Medulla oblongata (tissue), 1 donor: Measurements from ENCODE around the gene KRTDAP.
A peak's percentile ranks its signal among the peaks of the same experiment; 100 is the strongest.
"Not testable (repeated sequence)": the region's sequence is repeated elsewhere in the genome, so short reads cannot be mapped to it uniquely, and the experiment has no call there.

Experiments
- DNase-seq: peaks from one replicate; pipeline ENCODE4 v3.0.0-alpha.2; 2015; ENCODE audit errors: extremely low spot score

Gene KRTDAP

DNA sequence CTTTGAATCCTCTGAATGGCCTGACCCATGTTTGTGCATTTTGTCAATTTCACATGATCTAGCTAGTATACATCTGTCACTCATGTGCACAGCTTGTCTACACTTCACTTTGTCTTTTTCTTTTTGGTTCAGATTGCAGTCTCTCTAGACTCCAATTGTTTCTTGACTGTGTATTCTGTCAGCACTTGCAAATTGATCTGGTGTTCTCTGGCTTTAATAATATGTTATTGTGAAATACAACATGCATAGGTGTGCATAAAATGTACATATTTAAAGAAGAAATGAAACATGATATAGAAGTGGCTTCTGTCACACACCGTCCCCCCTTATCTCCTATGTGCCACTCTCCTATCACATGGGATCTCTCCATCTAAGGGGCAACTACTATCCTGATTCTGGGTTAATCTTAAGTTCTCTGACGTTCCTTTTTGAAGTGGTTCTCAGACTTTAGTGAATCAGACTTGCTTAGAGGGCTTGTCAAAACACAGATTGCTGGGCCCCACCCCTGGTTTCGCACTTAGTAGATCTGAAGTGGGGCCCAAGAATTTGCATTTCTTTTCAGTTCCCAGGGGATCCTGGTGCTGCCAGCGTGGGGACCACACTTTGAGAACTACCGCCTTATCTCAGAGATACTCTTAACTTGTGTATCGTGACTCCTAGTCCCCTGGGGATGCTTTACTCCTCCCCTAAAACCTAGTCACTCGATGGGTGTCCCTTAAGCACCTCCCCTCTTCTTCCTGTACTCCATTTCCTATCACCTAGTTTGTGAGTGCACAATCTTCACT lies 5.8 kb downstream of the KRTDAP start:
- no peak for DNase-seq

DNA sequence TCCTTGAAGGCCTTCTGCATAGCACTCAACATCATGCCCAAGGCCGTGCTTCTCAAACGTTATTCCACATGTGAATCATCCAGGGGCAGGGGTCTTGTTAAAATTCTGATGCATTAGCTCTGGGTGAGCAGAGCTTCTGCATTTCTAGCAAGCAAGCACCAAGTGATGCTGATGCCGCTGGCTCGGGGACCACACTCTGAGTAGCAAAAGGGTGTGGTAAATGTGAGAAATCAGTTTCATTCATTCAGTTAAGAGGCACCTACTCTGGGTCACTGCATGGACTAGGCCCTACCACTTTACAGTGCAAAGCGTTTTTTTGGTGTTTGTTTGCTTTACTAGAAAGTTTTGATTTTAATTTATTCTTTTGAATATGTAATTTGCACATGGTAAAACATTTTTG lies 7.2 kb downstream of the KRTDAP start:
- no peak for DNase-seq

DNA sequence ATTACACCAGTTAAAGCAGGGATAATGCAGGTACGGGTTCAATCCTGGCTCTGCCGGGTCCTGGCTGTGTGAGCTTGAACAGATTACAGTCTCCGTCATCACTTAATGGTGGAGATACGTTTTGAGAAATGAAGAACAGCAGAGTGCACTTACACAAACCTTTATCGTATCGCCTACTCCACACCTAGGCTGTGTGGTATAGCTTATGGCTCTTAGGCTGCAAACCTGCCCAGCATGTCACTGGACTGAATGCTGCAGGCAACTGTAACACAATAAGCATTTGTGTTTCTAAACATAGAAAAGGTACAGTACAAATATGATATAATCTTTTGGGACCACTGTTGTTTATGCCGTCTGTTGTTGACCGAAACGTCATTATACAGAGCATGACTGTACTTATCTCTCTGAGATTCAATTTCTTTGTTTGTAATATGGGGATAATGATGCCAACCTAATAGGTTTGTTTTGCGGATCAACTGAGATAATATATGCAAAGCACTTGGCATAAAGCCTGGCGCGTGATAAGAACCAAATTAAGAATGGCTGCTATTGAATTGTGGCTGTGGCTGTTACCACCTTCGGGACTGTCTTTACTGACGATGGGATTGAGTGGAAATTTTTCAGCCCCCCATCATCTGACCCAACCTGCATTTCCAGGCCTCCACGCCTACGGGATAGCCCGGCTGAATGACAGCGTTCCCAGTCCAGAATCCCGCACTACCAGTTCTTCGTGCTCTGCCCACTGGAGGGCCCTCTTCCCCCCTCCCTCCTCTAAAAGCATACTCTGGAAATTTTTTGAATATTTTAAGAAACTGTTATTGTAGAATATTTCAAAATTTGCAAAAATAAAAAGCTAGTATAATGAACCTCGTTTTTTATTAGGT lies 11.2 kb downstream of the KRTDAP start:
- no peak for DNase-seq

DNA sequence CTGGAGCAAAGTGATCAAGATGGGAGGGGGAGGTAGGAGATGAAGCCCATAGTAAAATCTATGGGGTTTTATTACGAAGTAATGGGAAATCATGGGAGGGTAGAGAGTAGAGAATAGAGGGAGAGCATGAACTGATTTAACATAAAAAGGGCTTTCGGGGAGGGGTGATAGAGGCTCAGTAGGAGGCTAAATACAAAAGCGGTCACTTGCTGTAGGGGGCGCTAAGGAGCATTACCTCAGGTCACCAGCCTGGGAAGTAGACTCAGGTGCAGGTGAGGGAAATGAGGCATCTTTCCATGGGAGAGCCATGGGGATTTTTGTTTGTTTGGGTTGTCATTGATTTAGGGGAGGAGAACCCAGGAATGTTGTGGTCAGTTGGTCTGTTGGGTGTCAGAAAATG lies 14.1 kb downstream of the KRTDAP start:
- DNase-seq, result no peak

DNA sequence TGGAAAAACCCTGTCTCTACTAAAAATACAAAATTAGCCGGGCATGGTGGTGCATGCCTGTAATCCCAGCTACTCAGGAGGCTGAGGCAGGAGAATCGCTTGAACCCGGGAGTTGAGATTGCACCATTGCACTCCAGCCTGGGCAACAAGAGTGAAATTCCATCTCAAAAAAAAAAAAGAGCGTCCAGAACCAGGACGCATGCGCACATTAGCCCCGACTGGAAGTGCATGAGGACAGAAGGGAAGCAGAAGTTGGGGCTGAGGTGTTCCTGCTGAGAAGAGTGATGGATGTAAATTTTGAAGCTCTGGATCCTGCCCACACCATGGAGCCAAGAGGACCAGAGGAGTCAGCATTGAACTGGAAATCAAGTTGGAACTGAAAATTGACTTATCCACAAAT lies 15.7 kb downstream of the KRTDAP start:
- not testable (repeated sequence) for DNase-seq

DNA sequence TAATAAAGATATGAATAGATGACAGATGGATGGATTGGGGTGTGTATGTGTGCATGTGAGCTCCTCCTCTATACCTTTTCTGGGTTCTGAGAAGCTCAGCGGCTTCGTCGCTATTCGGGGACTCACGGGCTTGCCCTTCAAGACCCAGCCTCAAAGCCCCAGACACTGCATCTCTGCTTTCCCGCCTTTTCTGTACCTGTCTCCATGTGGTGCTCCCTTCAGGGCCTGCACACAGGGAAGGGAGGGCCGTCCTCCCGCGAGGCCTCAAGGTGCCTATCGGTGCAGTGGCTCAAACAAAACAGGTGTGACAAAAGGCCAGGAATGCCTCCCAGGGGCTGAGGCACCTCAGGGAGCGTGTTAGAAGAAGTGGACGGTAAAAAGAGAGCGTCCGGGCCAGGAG lies 16.2 kb downstream of the KRTDAP start:
- no peak for DNase-seq

DNA sequence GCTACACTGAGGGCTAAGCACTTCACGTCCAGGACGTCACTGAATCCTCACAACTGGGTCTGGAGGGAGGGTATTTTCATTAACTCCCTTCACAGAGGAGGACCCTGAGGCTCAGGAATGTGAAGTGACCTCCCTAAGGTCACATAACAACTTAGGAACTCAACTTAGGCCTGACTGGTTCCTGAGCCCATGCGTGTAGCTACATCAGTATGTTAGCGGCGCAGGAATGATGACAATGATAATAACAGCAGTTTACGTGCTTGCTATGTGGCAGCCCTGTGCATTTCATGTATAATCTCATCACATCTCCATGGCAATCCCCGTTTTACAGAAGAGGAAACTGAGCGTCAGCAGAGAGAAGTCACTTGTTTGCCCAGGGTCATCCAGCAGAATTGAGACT lies 18.3 kb downstream of the KRTDAP start:
- no peak for DNase-seq

DNA sequence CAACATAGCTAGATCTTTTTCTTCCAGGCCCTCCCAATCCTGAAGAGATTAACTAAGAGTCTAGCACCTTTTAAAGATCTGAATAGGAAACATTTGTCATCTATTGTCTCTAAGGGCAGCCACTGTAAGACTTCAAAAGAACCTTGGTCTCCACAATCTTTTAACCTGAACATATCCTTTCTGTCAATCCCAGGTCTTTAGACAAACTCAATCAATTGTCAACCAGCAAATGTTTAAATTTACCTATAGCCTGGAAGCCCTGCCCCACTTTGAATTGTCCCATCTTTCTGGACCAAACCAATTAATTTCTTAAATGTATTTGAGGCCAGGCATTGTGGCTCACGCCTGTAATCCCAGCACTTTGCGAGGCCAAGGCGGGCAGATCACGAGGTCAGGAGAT lies 19.2 kb downstream of the KRTDAP start:
- DNase-seq, result not testable (repeated sequence)

DNA sequence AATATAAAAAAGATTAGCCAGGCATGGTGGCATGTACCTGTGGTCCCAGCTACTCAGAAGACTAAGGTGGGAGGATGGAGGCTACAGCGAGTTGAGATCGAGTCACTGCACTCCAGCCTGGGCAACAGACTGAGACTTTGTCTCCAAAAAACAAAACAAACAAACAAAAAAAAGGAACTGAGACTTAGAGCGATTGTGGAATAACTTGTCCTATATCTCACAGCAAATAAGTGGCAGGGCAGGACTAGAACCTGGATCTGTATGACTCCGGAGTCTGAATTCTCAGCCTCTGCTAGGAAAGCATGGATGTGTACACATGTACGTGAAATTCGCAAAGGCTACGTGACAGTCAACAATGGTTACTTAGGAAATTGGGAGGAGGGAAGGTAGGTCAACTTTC lies 20.1 kb downstream of the KRTDAP start:
- no peak for DNase-seq

DNA sequence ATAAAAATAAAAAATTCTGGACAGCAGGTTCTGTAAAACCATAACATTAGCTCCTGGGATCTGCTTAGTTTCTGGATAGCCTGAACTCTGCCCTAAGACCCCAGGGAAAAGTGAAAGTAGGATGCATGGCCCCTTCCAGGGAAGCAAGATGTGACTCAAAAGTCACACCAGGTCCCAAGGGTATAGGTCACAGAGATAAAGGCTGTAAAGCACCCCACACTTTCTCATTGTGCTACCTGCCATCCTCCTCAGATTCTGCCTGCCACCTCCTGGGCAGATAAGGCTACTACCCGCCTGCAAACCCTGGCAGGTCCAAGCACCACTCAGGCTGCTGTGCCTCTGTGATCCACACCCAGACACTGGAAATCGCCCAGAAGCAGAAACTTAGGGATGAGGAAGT lies 21.6 kb downstream of the KRTDAP start:
- DNase-seq, result peak; percentile 36

DNA sequence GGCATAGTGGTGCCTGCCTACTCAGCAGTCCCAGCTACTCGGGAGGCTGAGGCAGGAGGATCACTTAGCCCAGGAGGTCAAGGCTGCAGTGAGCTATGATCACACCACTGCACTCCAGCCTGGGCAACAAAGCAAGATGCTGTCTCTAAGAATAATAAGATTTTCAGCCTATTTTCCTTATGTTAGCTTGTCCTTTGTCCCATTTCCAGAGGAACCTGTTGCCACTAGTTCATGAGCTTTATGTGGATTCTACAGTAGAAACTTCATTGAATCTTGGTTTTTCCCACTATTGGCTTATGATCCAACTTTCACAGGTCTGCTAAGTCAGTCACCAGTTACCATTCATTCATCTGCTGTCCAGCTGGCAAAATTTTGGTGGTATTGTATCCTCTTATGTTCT lies 24.0 kb downstream of the KRTDAP start:
- DNase-seq, result no peak

DNA sequence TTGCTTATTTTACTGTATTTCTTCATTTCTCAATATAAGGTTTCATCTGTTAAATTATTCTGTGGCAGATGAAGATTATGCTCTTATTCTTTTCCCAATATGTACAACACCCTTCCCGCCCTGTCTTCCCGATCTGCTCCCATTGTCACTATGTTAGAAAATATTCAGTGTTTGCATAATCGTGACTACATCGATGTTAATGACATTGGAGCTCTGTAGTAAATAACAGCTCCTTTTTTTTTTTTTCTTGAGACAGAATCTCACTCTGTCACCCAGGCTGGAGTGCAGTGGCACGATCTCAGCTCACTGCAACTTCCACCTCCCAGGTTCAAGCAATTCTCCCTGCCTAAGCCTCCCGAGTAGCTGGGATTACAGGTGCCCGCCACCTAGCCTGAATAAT lies 27.3 kb downstream of the KRTDAP start:
- not testable (repeated sequence) for DNase-seq

DNA sequence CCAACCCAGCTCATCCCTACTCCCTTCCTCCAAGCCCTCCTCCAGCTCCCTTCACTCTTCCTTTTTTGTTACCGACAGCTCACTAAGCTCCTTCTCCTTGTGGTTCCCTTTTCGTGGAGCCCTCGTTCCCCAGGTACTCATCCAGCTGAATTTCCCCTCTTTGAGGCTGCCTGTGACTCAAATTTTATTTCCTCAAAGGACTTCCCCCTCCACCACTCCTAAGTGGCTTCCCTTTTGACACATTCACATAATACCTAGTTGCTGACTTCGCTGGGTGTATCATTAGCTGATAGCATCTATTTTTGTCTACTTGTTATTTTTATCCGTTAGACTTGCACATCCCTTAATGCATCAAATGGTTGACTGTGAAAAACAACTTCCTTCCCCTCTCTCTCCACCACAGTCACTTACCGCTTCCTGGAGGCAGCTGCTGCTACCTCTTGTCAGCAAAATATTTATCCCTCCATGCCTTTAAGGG lies 27.7 kb downstream of the KRTDAP start:
- peak; percentile 83 for DNase-seq

DNA sequence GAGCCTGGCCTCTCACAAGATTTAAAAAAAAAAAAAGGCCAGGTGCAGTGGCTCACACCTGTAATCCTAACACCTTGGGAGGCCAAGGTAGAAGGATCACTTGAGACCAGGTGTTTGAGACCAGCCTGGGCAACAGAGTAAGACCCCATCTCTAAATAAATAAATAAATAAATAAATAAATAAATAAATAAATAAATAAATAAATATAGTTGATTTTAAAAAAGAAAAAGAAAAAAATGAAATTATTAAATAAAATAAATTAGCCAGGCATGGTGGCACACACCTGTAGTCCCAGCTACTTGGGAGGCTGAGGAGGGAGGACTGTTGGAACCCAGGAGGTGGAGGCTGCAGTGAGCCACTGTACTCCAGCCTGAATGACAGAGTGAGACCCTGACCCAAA lies 28.5 kb downstream of the KRTDAP start:
- not testable (repeated sequence) for DNase-seq

DNA sequence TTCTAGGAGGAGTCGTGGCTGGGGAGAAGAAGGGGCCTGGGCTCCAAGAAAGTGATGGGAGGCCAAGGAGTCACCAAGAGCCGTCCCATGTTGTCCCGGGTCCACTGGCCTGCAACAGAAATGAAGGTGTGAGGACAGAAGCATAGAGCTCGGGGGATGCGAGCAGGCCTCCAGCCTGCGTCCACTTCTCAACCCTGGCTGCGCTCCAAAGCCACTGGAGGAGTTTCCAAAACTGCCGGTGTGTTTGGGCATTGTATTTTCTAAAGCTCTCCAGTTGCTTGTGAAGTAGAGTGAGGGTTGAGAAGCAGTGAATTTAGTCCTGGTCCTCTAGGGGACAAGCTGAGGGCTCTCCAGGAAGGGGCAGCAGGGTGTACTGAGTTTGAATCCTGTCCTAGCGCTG lies 29.2 kb downstream of the KRTDAP start:
- no peak for DNase-seq

DNA sequence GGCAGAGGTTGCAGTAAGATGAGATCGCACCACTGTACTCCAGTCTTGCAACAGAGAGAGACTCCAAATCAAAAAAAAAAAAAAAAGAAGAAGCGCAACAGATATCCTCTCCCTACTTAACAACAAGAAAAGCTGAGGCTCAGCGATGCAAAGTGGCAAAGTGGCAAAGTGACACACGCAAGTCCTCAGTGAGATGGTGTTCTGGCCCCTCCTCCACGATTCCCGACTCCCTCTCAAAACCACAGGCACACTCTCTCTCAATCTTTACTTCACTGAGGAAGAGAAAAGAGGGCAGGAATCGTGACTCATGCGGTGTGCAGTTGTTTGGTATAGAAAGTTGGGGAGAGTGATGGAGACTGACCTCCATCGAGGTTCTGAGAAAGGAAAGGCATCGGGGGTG lies 29.7 kb downstream of the KRTDAP start:
- no peak for DNase-seq

DNA sequence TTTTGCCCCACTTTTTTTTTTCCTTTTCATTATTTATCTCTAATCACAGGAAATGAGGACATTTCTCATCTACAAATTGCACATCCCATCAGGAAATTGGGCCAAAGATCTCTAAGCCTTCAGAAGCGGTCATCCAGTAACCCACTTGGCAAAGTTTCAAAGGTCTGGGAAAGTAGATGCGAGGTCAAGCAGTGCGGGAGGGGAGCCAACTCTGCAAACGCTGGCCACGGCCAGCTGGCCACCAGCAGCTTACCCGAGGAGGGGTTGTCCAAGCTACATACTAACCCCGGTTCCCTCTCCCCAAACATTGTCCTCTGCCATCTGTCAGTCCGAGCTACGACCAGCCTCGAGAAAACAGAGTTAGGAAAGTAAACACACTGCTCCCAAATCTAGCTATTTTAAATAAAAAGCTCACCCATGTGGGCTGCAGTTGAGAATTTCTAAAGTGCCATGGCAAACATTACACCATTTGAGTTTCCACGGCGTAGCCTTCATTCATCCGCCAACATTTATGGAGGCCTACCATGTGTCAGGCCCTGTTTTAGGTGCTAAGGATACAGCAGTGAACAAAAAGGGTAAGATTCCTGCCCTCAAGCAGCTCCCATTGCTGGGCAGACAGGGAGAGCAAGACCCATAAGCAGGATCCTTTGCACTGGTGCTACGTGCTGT lies 30.7 kb downstream of the KRTDAP start:
- DNase-seq, result no peak

DNA sequence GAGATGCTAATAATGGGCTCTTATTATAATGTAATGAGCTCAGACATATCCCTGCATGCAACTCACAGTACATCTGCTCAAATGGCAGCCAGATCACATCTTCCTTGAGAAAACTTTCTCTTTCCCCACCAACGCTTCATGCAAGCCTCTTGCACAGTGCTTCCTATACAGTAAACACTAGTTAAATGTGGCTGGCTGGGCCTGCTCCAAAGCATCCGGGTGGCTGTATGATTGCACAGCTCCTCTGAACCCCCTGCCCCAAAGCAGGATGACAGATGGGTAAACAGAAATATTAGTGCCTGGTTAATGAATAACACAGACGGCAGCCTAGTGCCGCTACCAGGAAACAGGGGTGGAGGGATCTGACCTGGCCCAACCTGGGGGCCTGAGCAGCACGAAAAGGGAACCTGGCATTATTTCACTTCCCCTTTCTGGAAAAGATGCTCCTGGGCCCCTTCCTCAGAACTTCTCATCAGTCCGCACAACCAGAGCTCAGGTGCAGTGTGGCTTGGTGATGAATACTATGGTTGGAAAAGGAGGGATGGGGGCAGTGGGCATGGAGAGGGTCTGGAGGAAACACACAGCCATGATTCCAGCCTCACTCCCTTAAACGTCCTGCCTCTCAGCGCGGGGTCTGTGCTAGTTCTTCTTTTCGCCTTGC lies 31.4 kb downstream of the KRTDAP start:
- no peak for DNase-seq

DNA sequence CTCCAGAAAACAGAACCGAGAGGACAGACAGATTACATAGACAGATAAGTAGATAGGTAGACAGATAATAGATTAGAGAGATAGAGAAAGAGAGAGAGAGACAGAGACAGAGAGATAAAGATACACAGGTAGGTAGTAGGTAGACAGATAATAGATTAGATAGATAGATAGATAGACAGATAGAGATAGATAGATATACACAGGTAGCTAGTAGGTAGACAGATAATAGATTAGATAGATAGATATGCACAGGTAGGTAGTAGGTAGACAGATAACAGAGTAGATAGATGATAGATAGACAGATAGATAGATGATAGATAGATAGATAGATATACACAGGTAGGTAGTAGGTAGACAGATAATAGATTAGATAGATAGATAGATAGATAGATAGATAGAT lies 32.1 kb downstream of the KRTDAP start:
- DNase-seq, result no peak

DNA sequence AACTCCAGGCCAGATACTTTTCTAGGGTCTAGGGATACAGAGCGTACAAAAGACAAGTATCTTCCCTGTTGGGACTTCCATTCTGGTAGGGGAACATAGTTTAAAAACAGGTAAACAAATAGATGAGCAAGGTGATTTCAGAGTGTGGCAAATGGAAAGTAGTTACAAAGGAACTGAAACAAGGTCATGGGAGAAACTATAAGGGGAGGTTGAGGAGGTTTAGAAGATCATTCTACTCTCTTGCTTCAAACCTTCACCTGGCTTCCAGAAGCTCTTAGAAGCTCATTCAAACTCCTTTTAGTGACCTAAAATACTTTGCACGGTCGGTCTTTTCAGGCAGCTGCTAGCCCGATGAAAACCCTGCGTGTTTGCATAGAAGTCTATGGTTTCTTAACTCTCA lies 33.1 kb downstream of the KRTDAP start:
- DNase-seq, result no peak

DNA sequence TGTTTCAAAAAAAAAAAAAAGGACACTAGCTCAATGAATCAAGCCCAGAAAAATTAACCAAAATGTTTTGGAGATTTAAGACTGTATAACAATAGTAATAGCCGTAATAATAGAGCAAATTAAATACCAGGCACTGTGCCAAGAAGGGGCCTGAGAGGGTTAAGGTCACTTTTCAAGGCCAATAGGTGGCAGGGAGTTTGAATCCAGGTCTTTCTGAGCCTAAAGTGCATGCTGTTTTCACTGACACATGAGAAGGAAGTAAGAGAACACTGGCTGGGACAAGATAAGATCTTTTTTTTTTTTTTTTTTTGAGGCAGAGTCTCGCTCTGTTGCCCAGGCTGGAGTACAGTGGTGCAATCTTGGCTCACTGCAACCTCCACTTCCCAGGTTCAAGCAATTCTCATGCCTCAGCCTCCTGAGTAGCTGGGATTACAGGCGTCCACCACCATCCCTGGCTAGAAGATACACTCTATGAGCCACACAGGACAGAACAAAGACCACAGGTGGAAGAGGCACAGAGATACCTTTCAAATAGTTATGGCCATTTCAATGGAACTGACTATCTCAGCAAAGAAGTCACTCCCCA lies 34.6 kb downstream of the KRTDAP start:
- no peak for DNase-seq

DNA sequence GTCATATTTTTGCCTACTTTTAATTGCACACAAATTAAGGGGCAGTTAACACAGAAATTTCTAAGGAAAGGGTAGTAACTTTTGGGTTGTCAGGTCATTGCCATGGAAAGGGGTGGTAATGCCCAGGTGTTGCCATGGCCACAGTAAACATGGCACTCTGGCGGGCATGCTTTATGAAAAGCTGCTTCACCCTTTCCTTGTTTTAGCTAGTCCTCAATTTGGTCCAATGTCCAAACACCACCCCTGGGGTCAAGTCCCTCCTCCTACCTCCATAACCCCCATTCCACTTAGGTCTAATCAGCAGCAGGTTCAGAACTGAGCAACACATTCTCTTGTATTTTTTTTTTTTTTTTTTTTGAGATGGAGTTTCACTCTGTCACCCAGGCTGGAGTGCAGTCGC lies 35.6 kb downstream of the KRTDAP start:
- no peak for DNase-seq
